Measurements from ENCODE around the gene THSD4.

GRCh38 chr15:71471347-71471746 lies 356.1 kb downstream of the THSD4 start:
- TF ChIP-seq TAF1 (IDR thresholded peaks at IDR 0.05; ENCODE audit: low read depth), result no peak
- no peak for TF ChIP-seq CTCF (IDR thresholded peaks at IDR 0.05; ENCODE audit: poor library complexity, severe bottlenecking)

Measured in neural cell (in vitro differentiated cells).